HG02885 (cell line): ENCODE measurements around the gene PRELP.
"Not testable (repeated sequence)": the region's sequence is repeated elsewhere in the genome, so short reads cannot be mapped to it uniquely, and the experiment has no call there.

Experiments
- ATAC-seq: cut with Tn5 transposase; IDR thresholded peaks from one replicate; pipeline ENCODE4 v1.9.1; 2021; ENCODE audit warnings: mild to moderate bottlenecking; ENCODE audit not compliant: unreplicated experiment, poor library complexity

Gene PRELP

DNA sequence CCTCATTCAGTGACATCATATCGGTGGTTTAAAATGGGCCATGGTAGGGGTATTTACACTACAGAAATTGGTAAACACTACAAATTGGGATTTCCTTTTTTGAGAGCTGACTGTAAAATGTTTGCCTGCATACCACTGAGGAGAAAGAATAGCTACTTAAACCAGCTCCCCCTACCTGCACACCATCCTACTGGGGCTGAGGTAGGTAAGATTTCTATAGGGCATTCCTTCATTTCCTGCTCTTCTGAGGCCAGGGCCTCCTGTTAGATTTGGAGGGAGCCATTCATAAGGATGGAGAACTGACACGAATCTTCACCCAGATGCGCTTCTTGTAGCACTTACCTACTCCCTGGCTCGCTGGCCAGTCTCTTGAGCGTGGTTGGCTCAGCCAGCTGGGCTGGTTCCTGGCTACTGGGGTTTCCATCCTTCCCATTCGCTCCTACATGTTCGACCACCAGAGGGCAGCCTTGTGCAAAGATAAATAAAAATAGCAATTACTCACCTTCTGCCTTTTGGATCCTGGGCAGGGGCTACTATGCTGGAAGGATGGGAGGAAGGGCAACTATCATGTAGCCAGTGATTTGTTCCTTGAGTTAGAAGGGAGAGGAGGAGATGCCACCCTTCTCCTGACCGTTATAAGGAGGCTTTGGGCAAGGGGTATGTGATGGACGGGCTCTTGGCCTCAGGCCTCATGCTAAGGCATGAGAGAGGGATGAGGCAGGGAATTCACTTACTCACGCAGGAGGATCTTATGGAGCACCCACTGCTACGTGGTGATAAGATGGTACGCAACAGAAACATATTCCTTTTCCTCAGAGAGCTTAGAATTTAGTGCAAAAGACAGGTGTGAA, 29.0 kb downstream of the PRELP start:
- no peak for ATAC-seq

DNA sequence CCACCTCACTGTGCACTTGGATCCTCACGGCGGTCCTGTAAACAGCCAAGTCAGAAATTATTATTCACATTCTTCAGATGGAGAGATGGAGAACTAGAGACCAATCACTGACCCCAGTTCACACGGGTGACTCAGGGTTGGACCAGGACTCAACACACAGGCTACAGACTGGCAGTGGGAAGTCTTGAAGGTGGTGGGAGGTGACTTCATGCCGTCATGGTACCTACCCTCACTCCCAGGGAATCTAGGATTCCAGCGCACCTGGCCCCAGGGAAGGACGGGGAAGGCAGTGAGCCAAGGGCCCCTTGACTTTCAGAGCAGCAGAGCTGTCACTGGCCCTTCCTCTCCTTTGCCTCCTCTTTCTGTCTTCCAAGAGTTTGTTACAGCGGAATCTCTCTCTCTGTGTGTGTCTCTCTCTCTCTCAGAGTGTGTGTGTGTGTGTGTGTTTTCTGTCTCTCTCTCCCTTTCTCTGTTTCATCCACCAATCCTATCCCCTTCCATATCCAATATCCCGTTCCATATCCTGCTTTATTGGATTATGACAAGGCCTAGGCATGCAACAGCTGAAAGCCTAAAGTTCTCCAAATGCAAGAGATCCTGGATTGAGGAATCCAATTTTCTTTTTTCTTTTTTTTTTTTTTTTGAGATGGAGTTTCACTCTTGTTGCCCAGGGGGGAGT, 30.1 kb downstream of the PRELP start:
- no peak for ATAC-seq

DNA sequence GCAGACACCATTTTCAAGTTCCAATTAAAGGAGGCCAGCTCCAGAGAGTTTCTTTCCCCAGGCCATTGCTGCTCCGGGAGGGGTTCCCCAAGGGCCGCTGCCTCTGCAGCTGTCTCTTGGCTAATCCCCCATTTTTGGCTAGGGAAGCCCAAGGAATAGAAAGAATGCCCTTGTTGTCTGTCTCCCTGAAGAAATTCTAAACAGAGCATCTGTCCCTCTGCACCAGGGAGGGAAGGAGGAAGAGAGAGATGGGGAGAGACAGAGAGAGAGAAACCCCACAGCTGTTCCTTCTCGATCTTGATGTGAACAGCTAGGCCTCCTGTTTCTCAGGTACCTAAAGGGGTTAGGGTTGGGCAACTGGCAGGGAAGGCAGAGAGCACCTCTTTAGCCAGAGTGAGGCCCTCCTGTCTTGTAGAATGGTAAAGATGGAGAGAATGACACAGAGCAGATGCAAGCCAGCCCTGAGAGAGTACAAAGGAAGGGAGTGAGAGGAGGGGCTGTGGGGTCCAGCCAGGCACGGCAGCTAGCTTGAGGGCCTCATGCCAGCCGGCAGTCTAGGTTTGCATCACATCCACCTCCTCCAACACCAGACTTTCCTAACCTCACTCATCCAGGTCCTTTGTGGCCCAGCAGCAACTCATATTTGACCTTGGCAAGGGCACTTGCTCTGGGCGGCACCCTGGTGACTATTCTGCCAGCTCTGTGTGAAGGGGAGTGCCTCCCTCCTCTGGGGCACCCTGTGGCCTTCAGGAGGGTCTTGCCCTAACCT, 31.4 kb downstream of the PRELP start:
- no peak for ATAC-seq

DNA sequence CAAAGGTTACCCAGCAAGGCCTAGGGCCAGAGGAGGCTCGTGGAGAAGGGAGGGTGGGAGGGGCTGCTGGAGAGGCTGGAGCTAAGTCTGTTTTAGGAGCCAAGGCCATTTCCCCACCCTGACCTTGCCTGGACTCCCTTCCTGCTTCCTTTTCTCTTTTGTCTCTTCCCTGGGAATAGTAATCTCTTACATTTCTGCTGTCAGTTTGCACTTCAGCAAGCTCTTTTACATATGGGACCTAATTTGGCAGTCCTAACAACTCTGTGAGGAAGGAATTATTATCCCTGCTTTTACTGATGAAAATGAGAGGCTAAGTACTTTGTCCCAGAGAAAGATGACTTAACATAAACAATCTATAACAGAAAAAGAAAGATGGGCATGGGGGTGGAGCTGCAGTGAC, 32.2 kb downstream of the PRELP start:
- no peak for ATAC-seq

DNA sequence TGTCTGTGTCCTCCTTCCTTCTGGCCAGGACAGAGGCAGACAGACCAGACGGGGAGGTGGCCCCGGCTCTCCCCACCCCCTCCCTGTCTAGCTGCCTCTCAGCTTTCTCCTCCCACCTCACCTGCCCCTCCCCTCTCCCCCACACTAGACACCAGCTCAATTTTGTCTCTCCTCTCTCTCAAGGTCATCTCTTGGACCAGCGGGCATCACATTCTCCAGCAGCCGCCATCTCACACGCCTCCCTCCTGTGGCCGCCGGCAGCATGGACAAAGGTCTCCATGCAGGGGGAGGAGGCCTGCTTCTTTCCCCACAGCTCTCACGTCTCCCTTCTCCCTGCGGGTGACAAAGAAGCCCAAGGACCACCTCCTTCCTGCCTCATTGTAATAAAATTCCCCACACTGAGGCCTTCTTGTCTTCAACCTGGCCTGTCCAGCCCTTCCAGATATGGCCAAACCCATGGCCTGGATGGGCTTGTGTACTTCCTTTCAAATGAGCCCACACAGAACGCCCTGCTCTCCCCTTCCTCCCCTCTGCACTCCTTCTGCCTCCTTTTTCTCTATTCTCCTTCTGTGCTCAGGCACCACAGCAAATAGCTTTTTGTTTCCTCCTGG, 33.0 kb downstream of the PRELP start:
- ATAC-seq, result no peak

DNA sequence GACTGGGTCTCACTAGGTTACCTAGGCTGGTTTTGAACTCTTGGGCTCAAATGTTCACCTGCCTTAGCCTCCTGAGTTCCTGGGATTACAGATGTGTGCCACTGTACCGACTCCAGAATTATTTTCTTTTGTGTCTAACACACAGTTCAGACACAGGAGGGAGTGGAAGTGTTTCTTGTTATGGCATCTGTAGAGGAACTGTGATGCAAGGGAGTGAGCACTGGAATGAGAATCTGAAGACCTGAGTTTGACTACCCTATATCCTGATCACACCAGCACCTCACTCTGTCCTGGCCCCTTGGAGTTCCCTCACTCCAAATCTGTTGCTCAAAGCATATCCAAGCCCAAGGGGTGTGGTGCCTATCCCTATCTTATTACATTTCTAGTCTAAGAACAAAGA, 33.5 kb downstream of the PRELP start:
- ATAC-seq, result no peak

DNA sequence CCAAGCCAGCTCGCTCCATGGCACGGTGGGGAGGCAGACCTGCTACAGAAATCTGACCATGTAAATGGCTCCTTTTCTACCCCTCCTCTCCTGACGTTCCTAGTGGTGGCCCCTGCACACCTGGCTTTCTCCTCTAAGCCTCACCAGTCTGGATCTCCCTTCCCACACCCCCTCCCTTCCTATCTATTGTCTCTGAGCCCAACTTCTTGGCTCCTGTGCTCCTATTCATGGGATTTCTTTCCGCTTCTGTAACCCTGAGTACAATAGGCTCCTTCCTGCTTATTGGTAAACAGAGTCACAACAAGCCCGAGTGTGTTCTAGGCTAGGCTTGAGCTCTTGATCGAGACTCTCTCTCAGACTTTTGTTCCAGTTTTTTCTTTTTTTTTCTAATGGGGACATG, 35.9 kb downstream of the PRELP start:
- ATAC-seq, result no peak

DNA sequence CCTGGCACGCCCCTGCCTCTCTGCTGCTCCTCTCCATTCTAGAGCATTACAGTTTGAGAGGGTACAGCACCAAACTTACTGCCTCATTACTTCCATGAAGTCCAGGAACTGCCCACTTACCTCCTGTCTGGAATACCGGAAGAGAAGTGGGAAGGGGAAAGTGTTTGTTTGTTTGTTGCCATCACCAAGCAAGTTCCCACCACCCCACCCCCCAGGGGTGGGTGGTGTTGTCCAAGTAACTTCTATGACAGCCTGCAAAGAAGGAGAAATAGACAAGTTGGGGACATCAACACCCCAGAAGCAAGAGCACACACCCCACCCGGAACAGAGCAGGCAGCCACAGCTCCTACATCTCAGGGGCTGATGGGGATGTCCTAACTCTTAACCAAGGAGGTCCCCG, 36.3 kb downstream of the PRELP start:
- no peak for ATAC-seq

DNA sequence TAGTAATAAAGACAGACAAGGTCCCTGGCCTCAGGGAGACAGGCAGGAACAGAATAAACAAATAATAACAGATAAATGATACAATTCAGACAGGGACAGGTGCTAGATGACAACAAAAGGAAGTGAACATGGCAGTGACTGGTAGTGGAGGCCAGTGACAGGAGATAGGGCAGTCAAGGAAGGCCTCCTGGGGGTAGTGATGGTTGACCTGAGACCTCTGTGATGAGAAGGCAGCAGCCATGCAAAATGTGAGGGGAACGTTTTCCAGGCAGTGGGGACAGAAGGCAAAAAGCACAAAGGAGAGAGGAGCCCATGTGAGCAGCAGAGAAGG, 36.9 kb downstream of the PRELP start:
- ATAC-seq, result no peak

DNA sequence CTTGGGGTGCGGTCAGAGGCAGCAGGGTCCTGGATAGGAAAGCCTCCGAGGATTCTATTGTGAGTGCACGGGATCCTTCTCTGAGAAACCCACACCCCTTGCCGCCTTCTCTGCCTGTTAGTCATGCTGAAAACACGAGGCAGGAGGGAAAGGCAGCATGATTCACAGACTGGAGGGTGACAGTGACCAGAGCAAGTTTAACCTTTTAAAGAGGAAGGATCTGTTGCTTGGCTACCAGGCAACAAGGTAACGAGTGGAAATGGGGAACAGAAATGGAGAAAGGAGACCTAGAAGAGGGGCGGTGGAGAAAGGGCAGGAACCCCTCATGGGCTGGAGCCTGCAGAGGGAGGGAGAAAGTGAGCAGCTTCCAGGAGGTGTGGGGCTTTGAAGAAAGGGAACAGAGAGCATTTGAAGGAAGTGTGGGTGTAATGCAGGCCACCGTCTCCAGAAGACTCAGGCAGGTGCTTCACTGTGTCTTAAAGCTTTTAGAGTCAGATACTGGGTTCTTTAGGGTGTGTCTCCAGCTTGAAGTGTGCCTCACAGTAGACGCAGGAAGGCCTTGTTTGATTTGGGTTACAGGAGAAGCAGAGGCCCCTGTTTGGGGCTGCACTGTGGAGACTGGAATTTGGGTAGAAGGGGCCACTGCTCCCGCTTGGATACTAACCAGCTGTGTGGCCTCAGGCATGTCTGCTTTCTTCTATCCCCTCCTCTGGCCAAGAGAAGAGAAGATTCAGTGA, 37.4 kb downstream of the PRELP start:
- no peak for ATAC-seq

DNA sequence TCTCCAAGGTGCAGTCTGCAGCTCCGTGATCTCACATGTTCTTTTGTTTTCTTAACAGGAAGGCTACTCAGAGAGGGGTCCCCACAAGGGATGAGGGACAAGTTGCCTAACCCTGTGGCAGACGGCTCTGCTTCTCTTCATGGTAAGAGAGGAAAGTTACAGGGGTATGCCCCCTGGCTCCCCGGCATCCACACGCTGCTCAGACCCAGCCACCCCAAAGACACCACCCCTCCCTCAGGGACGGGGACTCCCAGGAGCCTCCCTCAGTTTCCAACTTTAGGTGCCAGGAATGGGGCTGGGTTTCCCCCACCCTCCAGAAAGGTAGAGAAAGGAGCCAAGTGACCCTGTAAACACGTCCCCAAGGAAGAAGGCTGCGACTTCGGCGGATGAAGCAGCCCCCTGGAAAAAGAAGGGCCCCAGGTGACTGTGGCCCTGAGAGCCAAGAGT, 38.0 kb downstream of the PRELP start:
- no peak for ATAC-seq

DNA sequence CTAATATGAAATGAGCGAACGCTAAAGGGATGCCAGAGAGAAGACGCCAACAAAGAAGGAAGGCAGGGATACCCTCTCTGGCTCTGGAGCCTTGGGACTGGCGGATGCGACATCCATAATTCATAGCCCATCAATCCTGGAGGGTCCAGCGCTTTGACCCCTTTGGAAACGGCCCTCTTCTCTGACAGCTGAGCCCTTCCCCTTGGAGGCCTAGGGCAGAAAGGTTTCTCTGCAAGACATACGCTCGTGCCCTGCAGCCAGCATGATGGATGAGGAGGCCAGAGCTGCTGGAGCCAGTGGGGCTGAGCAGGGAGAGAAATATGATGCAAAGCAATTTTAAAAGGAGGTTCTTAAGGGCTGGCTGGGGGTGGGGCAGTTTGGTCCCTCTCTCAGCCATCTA, 40.6 kb downstream of the PRELP start:
- no peak for ATAC-seq

DNA sequence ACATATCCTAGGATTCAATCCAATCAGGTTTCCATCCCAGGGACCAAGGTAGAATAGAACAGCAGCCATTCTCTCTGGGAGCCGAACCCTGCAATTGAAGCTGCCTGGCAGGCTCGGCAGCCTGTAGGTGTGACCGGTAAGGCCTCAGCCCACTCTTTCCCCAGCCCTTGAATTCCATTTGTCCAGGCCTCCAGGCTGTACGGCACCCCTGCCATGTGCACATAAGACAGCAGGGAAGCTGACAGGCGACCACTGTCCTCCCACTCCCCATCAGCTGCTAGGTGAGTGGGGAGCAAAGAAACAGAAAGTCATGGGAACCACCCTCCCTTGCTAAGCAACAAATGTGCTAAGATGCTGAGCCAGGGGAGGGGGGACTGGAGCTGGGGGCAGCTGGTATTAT, 41.3 kb downstream of the PRELP start:
- ATAC-seq, result no peak

DNA sequence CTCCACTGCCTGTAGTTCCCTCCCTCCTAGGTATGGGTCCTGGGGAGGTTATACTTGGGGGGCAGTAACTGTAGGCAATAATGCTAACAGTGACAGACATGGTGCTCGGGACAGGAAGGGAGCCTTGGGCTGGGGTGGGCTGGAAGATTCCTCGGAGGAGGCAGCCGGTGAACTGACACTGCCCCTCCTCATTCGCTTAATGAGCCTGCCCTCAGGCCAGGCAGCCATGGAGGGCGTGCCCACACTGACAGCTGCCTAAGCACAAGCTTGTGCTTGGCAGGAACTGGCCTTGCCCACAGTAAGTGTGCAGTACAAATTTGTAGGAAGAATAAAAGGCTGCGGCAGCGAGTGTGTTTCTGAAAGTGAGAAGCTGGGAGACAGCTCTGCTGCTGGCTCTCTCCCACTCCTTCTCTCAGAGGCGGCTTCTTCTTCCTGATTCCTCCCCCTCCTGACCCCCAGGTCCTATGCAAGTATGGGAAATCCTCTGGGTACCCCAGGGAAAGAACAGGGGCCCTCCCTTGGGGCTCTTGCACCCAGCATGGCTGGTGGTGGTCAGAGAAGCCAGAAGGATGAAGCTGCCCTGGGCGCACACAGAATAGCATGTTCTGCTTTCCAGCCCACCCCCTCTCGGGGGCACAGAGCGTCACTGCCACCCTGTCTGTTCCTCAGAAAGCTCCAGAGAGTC, 42.0 kb downstream of the PRELP start:
- ATAC-seq, result no peak

DNA sequence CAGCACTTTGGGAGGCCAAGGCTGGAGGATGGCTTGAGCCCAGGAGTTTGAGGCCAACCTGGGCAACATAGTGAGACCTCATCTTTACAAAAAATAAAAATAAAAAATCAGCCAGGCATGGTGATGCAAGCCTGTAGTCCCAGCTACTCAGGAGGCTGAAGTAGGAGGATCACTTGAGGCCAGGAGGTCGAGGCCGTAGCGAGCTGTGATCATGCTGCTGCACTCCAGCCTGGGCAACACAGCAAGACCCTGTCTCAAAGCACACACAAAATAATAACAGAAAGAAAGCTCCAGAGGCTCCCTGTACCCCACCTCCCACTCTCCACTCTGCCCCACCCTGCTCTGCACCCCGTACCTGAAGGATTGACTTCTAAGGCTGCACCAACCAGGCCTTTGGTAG, 42.5 kb downstream of the PRELP start:
- ATAC-seq, result not testable (repeated sequence)

DNA sequence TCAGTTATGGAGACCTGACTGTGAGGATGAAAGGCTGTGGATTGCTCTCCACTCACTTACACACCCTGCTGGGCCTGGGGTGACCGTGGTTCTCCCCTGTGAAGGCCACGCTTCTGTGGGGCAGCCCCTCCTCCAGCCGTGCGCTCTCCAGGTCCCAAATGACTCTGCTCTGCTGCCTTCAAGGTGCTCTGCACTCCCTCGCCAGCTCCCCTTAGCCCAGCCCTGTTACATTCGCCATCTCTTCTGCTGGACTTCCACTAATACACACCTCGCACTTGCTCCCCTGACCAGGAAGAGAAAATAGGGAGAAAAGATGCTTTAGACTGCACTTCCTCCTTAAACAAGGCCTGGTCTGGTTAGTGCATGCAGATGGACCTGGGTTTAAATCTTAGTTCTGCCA, 42.9 kb downstream of the PRELP start:
- ATAC-seq, result no peak

DNA sequence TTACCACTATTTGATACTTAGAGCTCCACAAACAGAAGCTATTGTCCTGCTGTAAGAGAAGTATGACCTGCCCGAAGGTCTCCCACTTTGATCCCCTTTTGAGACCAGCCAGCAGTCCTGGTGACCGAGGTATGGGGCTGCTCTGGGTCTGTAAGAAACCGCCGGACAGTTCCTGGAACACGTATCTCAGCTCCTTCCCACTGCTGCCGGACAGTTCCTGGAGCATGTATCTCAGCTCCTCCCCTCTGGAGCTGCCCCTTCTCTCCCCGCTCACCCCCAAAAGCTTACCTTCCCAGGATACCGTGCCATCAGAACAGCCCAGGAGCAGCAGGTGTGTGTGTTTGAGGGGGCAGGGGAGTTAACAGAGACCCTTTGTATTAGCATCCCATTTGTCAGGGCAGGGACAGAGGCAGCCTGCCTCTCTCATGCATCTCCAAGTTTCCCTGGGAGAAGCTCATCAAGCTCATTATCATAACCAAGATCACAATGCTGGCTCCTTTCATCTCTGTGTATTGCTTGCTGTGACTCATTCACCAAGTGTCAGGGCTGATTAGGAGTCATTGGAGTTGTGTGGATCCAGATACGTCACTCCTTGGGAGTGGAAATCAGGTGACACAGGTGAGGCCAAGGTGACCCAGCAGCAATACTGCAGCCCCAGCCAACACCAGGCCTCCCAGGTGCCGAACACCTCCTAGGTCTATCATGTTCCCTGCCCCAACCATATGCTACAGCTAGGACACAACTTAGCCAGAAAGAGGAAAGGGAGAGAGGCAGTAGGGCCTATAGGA, 43.6 kb downstream of the PRELP start:
- no peak for ATAC-seq

DNA sequence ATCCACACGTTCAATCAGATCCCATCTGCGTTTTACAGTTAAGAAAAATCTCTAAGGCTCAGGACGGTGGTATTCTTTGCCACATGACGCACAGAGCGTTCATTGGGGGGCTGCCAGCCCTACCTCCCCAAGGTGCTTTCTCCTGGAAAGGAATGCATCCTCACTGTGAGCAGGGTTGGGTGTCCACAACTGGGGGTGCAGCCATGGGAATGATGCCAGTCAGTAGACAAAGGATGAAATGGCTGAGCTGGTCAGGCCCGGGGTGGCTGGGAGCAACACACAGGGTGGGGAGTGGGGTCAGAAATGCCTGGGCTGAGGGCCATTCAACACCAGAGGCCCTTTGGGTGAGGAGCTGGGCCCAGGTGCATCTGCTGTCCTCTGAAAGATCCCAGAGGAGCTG, 44.3 kb downstream of the PRELP start:
- ATAC-seq, result no peak

DNA sequence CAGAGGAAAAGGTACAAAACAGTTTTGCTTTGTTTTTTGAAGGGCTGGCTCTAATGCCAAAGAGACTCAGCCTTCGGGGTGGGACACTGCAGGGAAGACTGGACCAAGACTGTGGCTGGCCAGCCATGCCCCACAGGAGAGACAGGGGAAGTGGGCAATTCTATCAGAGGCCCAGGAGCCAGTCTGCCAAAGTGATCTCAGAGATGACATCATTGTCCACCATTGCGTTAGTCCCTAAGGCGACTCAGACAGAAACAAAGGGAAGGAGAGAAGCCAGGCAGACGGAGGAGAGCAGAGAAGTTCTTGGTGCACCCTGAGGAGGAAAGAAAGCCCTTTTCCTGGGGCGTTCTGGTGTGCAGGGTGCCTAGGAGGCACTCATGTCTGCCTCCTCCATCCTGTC, 44.7 kb downstream of the PRELP start:
- no peak for ATAC-seq
